Uterus (tissue), 2 donors: Measurements from ENCODE around the gene FKTN.

Experiments used
- CTCF ChIP-seq, 4 experiments: fragments of 200-600 bp in 2 of 4; fragments of 450-650 bp in 2 of 4; sonication (generic) in 2 of 4; IDR thresholded peaks; one replicate each; pipeline ENCODE4 v1.5.1; 2016 to 2019; ENCODE audit warnings: antibody characterized with exemption in 4 of 4, mild to moderate bottlenecking in 2 of 4, moderate library complexity in 1 of 4
- POLR2A ChIP-seq, 2 donors: fragments of 450-650 bp; IDR thresholded peaks; one replicate each; pipeline ENCODE4 v1.6.1; 2016; ENCODE audit warnings: antibody characterized with exemption in 2 of 2, mild to moderate bottlenecking in 1 of 2, moderate library complexity in 1 of 2

- TF ChIP-seq POLR2A (IDR thresholded peaks at IDR 0.05) (no peak), CTCF (IDR thresholded peaks at IDR 0.05) (no peak)
Measured at GRCh38 chr9:105670775-105671174, 112.8 kb downstream of the FKTN start.
